T-helper 2 cell treated with Interferon-gamma antibody and Interleukin-4, amounts not matched to agents 5 μg/mL and 100 μg/mL, for 36 hours (primary cell): ENCODE results near the gene CAPZA1.

Source experiments
- DNase-seq: peaks from one replicate; pipeline ENCODE4 v3.0.0; 2021; ENCODE audit warnings: low spot score
- H3K27ac Mint-ChIP-seq: one replicate; pipeline ENCODE4 v1.8.0; 2021; ENCODE audit warnings: mild to moderate bottlenecking, mixed read lengths
- H3K27me3 Mint-ChIP-seq: one replicate; pipeline ENCODE4 v1.8.0; 2021; ENCODE audit warnings: low read depth, mixed read lengths
- H3K36me3 Mint-ChIP-seq: one replicate; pipeline ENCODE4 v1.8.0; 2021; ENCODE audit warnings: low read depth, mixed read lengths
- H3K4me1 Mint-ChIP-seq: one replicate; pipeline ENCODE4 v1.8.0; 2021; ENCODE audit warnings: low read depth, mixed read lengths
- H3K4me3 Mint-ChIP-seq: one replicate; pipeline ENCODE4 v1.8.0; 2022; ENCODE audit warnings: mild to moderate bottlenecking, moderate library complexity, mixed read lengths
- H3K9me3 Mint-ChIP-seq: one replicate; pipeline ENCODE4 v1.8.0; 2021; ENCODE audit warnings: mixed read lengths

The CAPZA1 gene

DNA sequence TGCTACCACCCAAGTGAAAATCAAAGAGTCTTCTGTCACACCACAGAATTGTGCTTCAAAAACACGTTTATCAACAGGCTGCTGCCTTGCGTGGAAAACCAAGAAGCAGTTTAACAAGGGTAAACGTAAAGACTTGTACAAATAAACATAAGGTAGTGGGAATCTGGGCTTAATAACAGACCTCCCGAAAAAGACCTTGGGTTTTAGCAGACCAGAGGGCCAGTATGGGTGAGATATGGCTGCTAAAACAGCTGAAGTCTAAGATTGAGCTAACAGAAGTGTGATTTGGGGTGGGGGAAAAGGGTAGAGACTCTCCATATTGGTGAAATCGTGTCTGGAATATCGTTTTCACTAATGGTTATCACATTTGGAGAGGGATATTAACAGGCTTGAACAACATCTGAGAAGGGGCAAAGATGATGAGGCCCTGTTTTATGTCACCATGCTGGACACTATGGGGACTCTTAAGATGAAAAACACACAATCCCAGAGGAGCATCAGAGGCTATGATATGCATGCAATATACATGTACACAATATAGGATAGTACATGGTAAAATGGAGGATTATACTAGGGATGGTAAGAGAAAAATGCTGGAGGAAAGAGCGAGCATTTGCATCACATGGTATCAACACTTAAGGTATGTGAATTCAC lies 56.2 kb downstream of the CAPZA1 start:
- peak overlapping the region; percentile 83 for H3K4me3 Mint-ChIP-seq
- no peaks in the 10 kb centered on the region for H3K27me3 Mint-ChIP-seq
- H3K9me3 Mint-ChIP-seq: no peaks in the 10 kb centered on the region
- peak overlapping the region; percentile 83 for H3K27ac Mint-ChIP-seq
- peaks cover 38% of the 10 kb centered on the region for H3K4me1 Mint-ChIP-seq
- no peak for DNase-seq
- peaks cover 30% of the 10 kb centered on the region for H3K36me3 Mint-ChIP-seq

GRCh38 chr1:112676543-112676942 lies 56.9 kb downstream of the CAPZA1 start:
- no peak for DNase-seq
- Mint-ChIP-seq H3K4me3 (peak overlapping the region; percentile 83), H3K27me3 (no peaks in the 10 kb centered on the region), H3K27ac (no peak overlapping the region), H3K36me3 (peaks cover 24% of the 10 kb centered on the region), H3K9me3 (no peaks in the 10 kb centered on the region), H3K4me1 (peaks cover 37% of the 10 kb centered on the region)

GRCh38 chr1:112677501-112677900 lies 57.9 kb downstream of the CAPZA1 start:
- Mint-ChIP-seq H3K27ac (no peak overlapping the region), H3K36me3 (peaks cover 16% of the 10 kb centered on the region), H3K4me3 (no peak overlapping the region), H3K27me3 (no peaks in the 10 kb centered on the region), H3K4me1 (peaks cover 35% of the 10 kb centered on the region), H3K9me3 (no peaks in the 10 kb centered on the region)
- DNase-seq: no peak

DNA sequence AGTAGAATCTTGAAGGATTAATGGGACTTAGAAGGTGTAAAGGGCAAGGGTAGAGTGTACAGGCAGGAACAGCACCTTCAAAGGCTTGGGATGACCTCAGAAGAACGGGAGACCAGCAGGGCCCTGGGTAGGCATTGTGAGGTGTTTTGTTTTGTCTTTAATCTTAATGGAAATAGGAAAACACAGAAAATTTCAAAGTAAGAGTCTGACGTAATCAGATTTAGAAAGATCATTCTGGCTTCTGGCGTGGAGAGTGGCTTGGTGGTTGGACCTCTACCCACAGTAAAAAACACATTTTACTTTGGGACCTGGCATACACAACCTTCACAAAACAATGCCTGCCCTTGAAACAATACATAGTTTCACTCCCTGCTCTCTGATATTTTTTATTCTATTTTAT lies 59.0 kb downstream of the CAPZA1 start:
- no peak for DNase-seq
- no peak overlapping the region for H3K4me3 Mint-ChIP-seq
- no peak overlapping the region for H3K27ac Mint-ChIP-seq
- peaks cover 16% of the 10 kb centered on the region for H3K36me3 Mint-ChIP-seq
- H3K4me1 Mint-ChIP-seq: peaks cover 32% of the 10 kb centered on the region
- H3K9me3 Mint-ChIP-seq: no peaks in the 10 kb centered on the region
- H3K27me3 Mint-ChIP-seq: no peaks in the 10 kb centered on the region

DNA sequence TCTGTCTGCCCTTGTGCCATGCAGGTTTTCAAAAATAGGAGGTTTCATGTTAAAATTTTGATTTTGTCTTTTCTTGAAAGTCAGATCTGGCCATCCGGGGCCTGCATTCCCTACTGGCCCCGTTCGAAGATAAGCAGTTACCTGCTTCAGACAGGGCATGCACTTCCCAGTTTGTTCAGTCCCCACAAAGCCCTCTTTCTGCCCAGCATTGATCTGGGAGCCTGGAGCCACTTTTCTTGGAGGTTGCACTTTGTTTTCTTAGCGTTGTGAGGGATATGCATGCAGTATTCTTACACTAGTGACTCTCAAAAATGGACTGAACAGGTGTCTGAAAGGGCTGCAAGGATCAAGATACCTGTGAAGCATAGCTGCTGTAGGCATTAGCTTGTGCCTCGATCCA lies 66.3 kb downstream of the CAPZA1 start:
- Mint-ChIP-seq H3K9me3 (no peaks in the 10 kb centered on the region), H3K4me1 (peaks cover 3% of the 10 kb centered on the region), H3K27ac (no peak overlapping the region), H3K27me3 (no peaks in the 10 kb centered on the region), H3K4me3 (no peak overlapping the region), H3K36me3 (peaks cover 9% of the 10 kb centered on the region)
- DNase-seq: no peak

- Mint-ChIP-seq H3K9me3 (no peaks in the 10 kb centered on the region), H3K4me3 (no peak overlapping the region), H3K36me3 (peaks cover 9% of the 10 kb centered on the region), H3K4me1 (peaks cover 3% of the 10 kb centered on the region), H3K27ac (no peak overlapping the region), H3K27me3 (no peaks in the 10 kb centered on the region)
- DNase-seq: no peak
These were observed 66.8 kb downstream of the CAPZA1 start for GRCh38 chr1:112686417-112686816.

DNA sequence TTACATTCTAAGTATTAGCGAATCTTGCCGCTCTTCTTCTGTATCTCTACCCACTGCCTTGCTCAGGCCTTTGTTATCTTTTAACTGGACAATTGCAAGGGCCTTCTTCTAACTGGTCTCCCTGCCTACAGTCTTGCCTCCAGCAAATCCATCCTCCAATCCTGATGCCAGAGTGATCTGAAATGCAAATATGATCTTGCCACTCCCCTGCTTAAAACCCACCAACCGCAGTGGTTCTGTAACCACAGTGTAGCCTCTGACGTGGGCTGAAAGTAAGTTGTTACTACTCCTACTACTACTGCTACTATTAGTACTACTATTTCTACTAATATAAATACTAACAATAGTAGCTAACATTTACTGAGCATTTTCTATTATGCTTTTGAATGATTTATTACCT lies 67.2 kb downstream of the CAPZA1 start:
- DNase-seq: no peak
- Mint-ChIP-seq H3K4me3 (no peak overlapping the region), H3K9me3 (no peaks in the 10 kb centered on the region), H3K27ac (no peak overlapping the region), H3K36me3 (peaks cover 12% of the 10 kb centered on the region), H3K4me1 (peaks cover 3% of the 10 kb centered on the region), H3K27me3 (no peaks in the 10 kb centered on the region)

DNA sequence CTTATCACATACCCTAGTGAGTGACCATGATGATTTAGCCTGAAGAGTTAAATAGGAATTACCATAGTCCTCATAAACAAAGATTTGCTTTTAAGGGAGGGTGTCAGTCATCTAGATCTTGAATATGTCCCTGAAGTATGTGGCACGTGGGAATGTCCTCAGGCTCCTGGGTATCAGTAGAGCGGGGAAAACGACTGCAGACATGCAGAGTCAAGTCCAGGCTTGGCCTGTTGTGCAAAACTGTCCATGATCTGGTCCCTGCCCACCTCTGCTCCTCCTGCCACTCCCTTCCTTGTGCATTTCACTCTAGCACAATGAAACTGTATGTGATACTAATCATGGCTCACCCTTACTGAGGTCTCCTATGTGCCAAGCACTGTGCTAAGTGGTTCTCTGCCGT lies 67.7 kb downstream of the CAPZA1 start:
- H3K36me3 Mint-ChIP-seq: peaks cover 15% of the 10 kb centered on the region
- no peak for DNase-seq
- peaks cover 3% of the 10 kb centered on the region for H3K4me1 Mint-ChIP-seq
- no peak overlapping the region for H3K4me3 Mint-ChIP-seq
- H3K9me3 Mint-ChIP-seq: no peaks in the 10 kb centered on the region
- H3K27ac Mint-ChIP-seq: no peak overlapping the region
- no peaks in the 10 kb centered on the region for H3K27me3 Mint-ChIP-seq

GRCh38 chr1:112687785-112688496 lies 68.3 kb downstream of the CAPZA1 start:
- peaks cover 20% of the 10 kb centered on the region for H3K36me3 Mint-ChIP-seq
- no peak overlapping the region for H3K4me3 Mint-ChIP-seq
- no peak for DNase-seq
- peaks cover 3% of the 10 kb centered on the region for H3K4me1 Mint-ChIP-seq
- no peaks in the 10 kb centered on the region for H3K27me3 Mint-ChIP-seq
- H3K27ac Mint-ChIP-seq: no peak overlapping the region
- no peaks in the 10 kb centered on the region for H3K9me3 Mint-ChIP-seq

GRCh38 chr1:112688781-112689193 lies 69.2 kb downstream of the CAPZA1 start:
- no peak for DNase-seq
- Mint-ChIP-seq H3K4me1 (peaks cover 3% of the 10 kb centered on the region), H3K27me3 (no peaks in the 10 kb centered on the region), H3K27ac (no peak overlapping the region), H3K36me3 (peaks cover 22% of the 10 kb centered on the region), H3K4me3 (no peak overlapping the region), H3K9me3 (no peaks in the 10 kb centered on the region)

GRCh38 chr1:112689196-112689841 lies 69.7 kb downstream of the CAPZA1 start:
- Mint-ChIP-seq H3K9me3 (no peaks in the 10 kb centered on the region), H3K36me3 (peaks cover 22% of the 10 kb centered on the region), H3K4me1 (peaks cover 3% of the 10 kb centered on the region), H3K4me3 (no peak overlapping the region), H3K27ac (no peak overlapping the region), H3K27me3 (no peaks in the 10 kb centered on the region)
- DNase-seq: no peak

- DNase-seq: no peak
- H3K4me1 Mint-ChIP-seq: peaks cover 3% of the 10 kb centered on the region
- peaks cover 22% of the 10 kb centered on the region for H3K36me3 Mint-ChIP-seq
- H3K4me3 Mint-ChIP-seq: no peak overlapping the region
- no peaks in the 10 kb centered on the region for H3K9me3 Mint-ChIP-seq
- H3K27ac Mint-ChIP-seq: no peak overlapping the region
- H3K27me3 Mint-ChIP-seq: no peaks in the 10 kb centered on the region
These were observed 70.2 kb downstream of the CAPZA1 start for GRCh38 chr1:112689842-112690237.

DNA sequence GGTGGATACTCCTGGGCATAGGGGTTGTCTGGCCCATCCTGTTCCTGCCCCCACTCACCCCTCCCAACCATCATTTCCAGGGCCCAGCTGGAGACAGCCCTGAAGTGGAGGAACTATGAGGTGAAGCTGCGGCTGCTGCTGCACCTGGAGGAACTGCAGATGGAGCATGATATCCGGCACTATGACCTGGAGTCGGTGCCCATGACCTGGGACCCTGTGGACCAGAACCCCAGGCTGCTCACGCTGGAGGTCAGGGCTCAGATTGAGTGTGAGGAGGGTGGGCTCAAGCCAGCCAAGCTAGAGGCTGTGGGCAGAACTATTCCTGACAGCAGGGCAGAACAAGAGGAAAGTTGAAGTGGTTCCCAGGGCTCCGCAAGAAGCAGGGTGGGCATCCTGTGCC lies 73.0 kb downstream of the CAPZA1 start:
- Mint-ChIP-seq H3K36me3 (peaks cover 30% of the 10 kb centered on the region), H3K4me1 (no peaks in the 10 kb centered on the region), H3K27me3 (no peaks in the 10 kb centered on the region), H3K27ac (no peak overlapping the region), H3K9me3 (no peaks in the 10 kb centered on the region), H3K4me3 (no peak overlapping the region)
- no peak for DNase-seq

GRCh38 chr1:112693821-112694220 lies 74.2 kb downstream of the CAPZA1 start:
- DNase-seq: no peak
- no peaks in the 10 kb centered on the region for H3K27me3 Mint-ChIP-seq
- no peak overlapping the region for H3K4me3 Mint-ChIP-seq
- H3K9me3 Mint-ChIP-seq: no peaks in the 10 kb centered on the region
- H3K4me1 Mint-ChIP-seq: no peaks in the 10 kb centered on the region
- H3K27ac Mint-ChIP-seq: no peak overlapping the region
- peaks cover 33% of the 10 kb centered on the region for H3K36me3 Mint-ChIP-seq
